ENCODE measurements around the gene MED12L. TPM values are rescaled to one million over a fixed set of nuclear protein-coding genes. Genes with fewer than 3 reads are reported as not detected.

Gene MED12L
- total and polyA plus RNA-seq, 9 donors = 2.6 to 11.7 (median 6.8) TPM

GRCh38 chr3:151478335-151478697 is 392.9 kb downstream of the MED12L start:
- WGBS (ENCODE audit: insufficient coverage) = no CpG with 5 or more reads among the region's 1 CpG
- Histone ChIP-seq H3K27me3 (ENCODE audit: control insufficient read depth, insufficient read depth, low read length) (no peaks in the 10 kb centered on the region), H3K27ac (ENCODE audit: low read length) (no peak overlapping the region), H3K4me1 (ENCODE audit: control insufficient read depth, insufficient read depth, low read length) (peaks cover 2% of the 10 kb centered on the region), H3K36me3 (ENCODE audit: control insufficient read depth, insufficient read depth, low read length) (no peaks in the 10 kb centered on the region), H3K4me3 (ENCODE audit: low read length) (no peak overlapping the region), H3K9me3 (replicated peaks; ENCODE audit: control insufficient read depth, low read depth, low read length) (no peaks in the 10 kb centered on the region)
- DNase-seq = peak; percentile 75

GRCh38 chr3:151479452-151479851 is 394.0 kb downstream of the MED12L start:
- no peaks in the 10 kb centered on the region for H3K27me3 ChIP-seq (ENCODE audit: control insufficient read depth, insufficient read depth, low read length)
- H3K27ac ChIP-seq (ENCODE audit: low read length) = no peak overlapping the region
- DNase-seq = no peak
- no peaks in the 10 kb centered on the region for H3K36me3 ChIP-seq (ENCODE audit: control insufficient read depth, insufficient read depth, low read length)
- no peaks in the 10 kb centered on the region for H3K9me3 ChIP-seq (replicated peaks; ENCODE audit: control insufficient read depth, low read depth, low read length)
- H3K4me3 ChIP-seq (ENCODE audit: low read length) = no peak overlapping the region
- WGBS (ENCODE audit: insufficient coverage) = no CpG with 5 or more reads among the region's 1 CpG
- peaks cover 2% of the 10 kb centered on the region for H3K4me1 ChIP-seq (ENCODE audit: control insufficient read depth, insufficient read depth, low read length)

- no peaks in the 10 kb centered on the region for H3K36me3 ChIP-seq (ENCODE audit: control insufficient read depth, insufficient read depth, low read length)
- H3K9me3 ChIP-seq (replicated peaks; ENCODE audit: control insufficient read depth, low read depth, low read length) = no peaks in the 10 kb centered on the region
- no peak overlapping the region for H3K4me3 ChIP-seq (ENCODE audit: low read length)
- H3K4me1 ChIP-seq (ENCODE audit: control insufficient read depth, insufficient read depth, low read length) = peaks cover 2% of the 10 kb centered on the region
- no peak for DNase-seq
- H3K27me3 ChIP-seq (ENCODE audit: control insufficient read depth, insufficient read depth, low read length) = no peaks in the 10 kb centered on the region
- 85% methylated on average over 2 of the region's 2 CpGs for WGBS (ENCODE audit: insufficient coverage)
- H3K27ac ChIP-seq (ENCODE audit: low read length) = no peak overlapping the region
Observed at GRCh38 chr3:151480492-151480891, 395.0 kb downstream of the MED12L start.

- DNase-seq = no peak
- 100% methylated on average over 1 of the region's 1 CpG for WGBS (ENCODE audit: insufficient coverage)
Observed at GRCh38 chr3:151483488-151483887, 398.0 kb downstream of the MED12L start.

GRCh38 chr3:151483961-151484520 is 398.6 kb downstream of the MED12L start:
- no peak for DNase-seq
- H3K27ac ChIP-seq (ENCODE audit: low read length) = no peak overlapping the region
- H3K9me3 ChIP-seq (replicated peaks; ENCODE audit: control insufficient read depth, low read depth, low read length) = no peaks in the 10 kb centered on the region
- no peaks in the 10 kb centered on the region for H3K4me1 ChIP-seq (ENCODE audit: control insufficient read depth, insufficient read depth, low read length)
- H3K36me3 ChIP-seq (ENCODE audit: control insufficient read depth, insufficient read depth, low read length) = no peaks in the 10 kb centered on the region
- H3K4me3 ChIP-seq (ENCODE audit: low read length) = no peak overlapping the region
- 92% methylated on average over 4 of the region's 6 CpGs for WGBS (ENCODE audit: insufficient coverage)
- H3K27me3 ChIP-seq (ENCODE audit: control insufficient read depth, insufficient read depth, low read length) = no peaks in the 10 kb centered on the region

More at GRCh38 chr3:151483488-151483887, 398.0 kb downstream of the MED12L start:
- Histone ChIP-seq H3K4me1 (ENCODE audit: control insufficient read depth, insufficient read depth, low read length) (no peaks in the 10 kb centered on the region), H3K36me3 (ENCODE audit: control insufficient read depth, insufficient read depth, low read length) (no peaks in the 10 kb centered on the region), H3K27me3 (ENCODE audit: control insufficient read depth, insufficient read depth, low read length) (no peaks in the 10 kb centered on the region), H3K4me3 (ENCODE audit: low read length) (no peak overlapping the region), H3K9me3 (replicated peaks; ENCODE audit: control insufficient read depth, low read depth, low read length) (no peaks in the 10 kb centered on the region), H3K27ac (ENCODE audit: low read length) (no peak overlapping the region)

Other genes with a start within 250 kb of the MED12L start
- gene MINDY4B, start 180.2 kb upstream of the MED12L start, total RNA-seq = 3.4 TPM
- gene MINDY4B, start 180.2 kb upstream of the MED12L start, polyA plus RNA-seq (ENCODE audit: insufficient read depth in 1 of 8, insufficient read length in 8 of 8, low replicate concordance in 1 of 8) = 1 to 10 TPM in 6 of 8 donors, under 1 TPM in 2; 0.47 to 4.8 (median 1.4) TPM
- 0.18 TPM for gene CLRN1, start 112.9 kb upstream of the MED12L start, total RNA-seq
- under 1 TPM; 0.23 to 0.98 (median 0.42) TPM for gene CLRN1, start 112.9 kb upstream of the MED12L start, polyA plus RNA-seq (ENCODE audit: insufficient read depth in 1 of 8, insufficient read length in 8 of 8, low replicate concordance in 1 of 8)
- gene GPR171, start 117.6 kb downstream of the MED12L start, total RNA-seq = 0.04 TPM
- 1 to 10 TPM in 1 of 8 donors, under 1 TPM in 3, not detected in 4; 0.10 to 1.3 (median 0.14) TPM for gene GPR171, start 117.6 kb downstream of the MED12L start, polyA plus RNA-seq (ENCODE audit: insufficient read depth in 1 of 8, insufficient read length in 8 of 8, low replicate concordance in 1 of 8)
- gene P2RY14, start 192.9 kb downstream of the MED12L start, total RNA-seq = 1.5 TPM
- 1 to 10 TPM in 4 of 8 donors, under 1 TPM in 4; 0.53 to 1.6 (median 1.1) TPM for gene P2RY14, start 192.9 kb downstream of the MED12L start, polyA plus RNA-seq (ENCODE audit: insufficient read depth in 1 of 8, insufficient read length in 8 of 8, low replicate concordance in 1 of 8)
- gene GPR87, start 231.2 kb downstream of the MED12L start, total RNA-seq = not detected
- gene GPR87, start 231.2 kb downstream of the MED12L start, polyA plus RNA-seq (ENCODE audit: insufficient read depth in 1 of 8, insufficient read length in 8 of 8, low replicate concordance in 1 of 8) = 1 to 10 TPM in 1 of 8 donors, under 1 TPM in 1, not detected in 6; 0.16 to 1.9 TPM
- gene P2RY13, start 243.9 kb downstream of the MED12L start, total RNA-seq = 0.75 TPM
- 1 to 10 TPM in 6 of 8 donors, under 1 TPM in 2; 0.38 to 1.7 (median 1.1) TPM for gene P2RY13, start 243.9 kb downstream of the MED12L start, polyA plus RNA-seq (ENCODE audit: insufficient read depth in 1 of 8, insufficient read length in 8 of 8, low replicate concordance in 1 of 8)

All from muscle of leg (tissue), 11 donors.